ENCODE data around the gene TYMP.

GRCh38 chr22:50483977-50484853, 45.6 kb downstream of the TYMP start:
- no peak for TF ChIP-seq CTCF (conservative IDR thresholded peaks at IDR 0.05 in 1 of 2, IDR thresholded peaks at IDR 0.05 in 1 of 2; ENCODE audit: extremely low read depth in 1 of 2, insufficient read depth in 1 of 2, low read depth in 1 of 2, low read length in 2 of 2)
- TF ChIP-seq EZH2 (IDR thresholded peaks at IDR 0.05; ENCODE audit: borderline replicate concordance, low read length) = no peak

All from mammary epithelial cell (primary cell).